Epithelial cell of proximal tubule (primary cell): ENCODE data around the gene CACNB2. TPM values are rescaled to one million over a fixed set of nuclear protein-coding genes. Genes with fewer than 3 reads are reported as not detected.

Experiments
- DNase-seq: peaks from one replicate; pipeline ENCODE4 v3.0.0-alpha.2; 2011; ENCODE audit warnings: low read depth
- H3K4me3 ChIP-seq: 2 replicates; pipeline ENCODE4 v1.5.1; 2011; ENCODE audit warnings: low read depth, mild to moderate bottlenecking, low read length
- total RNA-seq: library from RNA; depleted of rRNA; stranded (reverse); fragments of >200 nt; gene quantifications from 2 replicates; pipeline ENCODE4 v1.2.3, GENCODE V29; 2015
- TF ChIP-seq, protein P1 (sequence below): conservative IDR thresholded peaks from 2 replicates; pipeline ENCODE4 v1.5.1; 2012; ENCODE audit warnings: low read depth, mild to moderate bottlenecking, low read length

Gene CACNB2
- total RNA-seq, 1 donor from 2014 or later, result not detected

DNA sequence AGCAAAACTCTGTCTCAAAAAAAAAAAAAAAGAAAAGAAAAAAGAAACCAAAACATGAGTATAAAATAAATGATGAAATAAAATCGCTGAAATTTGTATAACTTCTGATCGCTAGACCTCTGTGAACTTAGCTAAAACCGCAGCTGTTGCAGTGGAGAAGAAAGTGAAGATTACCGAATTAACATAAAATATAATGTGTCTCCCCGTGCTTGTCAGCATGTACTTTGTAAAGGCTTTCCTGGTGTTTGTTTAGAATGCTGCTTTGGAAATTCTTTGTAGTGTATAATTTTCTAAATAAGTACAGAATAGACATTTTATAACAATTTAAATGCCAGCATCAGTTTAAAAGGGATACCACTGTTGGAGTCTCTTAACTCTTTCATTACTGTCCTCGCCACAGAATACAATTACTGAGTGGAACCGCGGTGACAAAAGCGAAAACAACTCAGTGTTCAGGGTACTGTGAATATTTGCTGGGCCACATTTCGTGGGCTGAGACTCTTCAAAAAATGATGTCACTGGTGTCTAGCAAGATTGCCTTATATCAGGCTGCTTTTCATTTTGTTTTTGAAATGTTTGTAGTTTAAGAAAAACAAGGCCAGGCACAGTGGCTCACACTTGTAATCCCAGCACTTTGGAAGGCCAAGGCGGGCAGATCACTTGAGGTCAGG is 343.4 kb downstream of the CACNB2 start:
- no peak overlapping the region for H3K4me3 ChIP-seq
- TF ChIP-seq, protein P1, sequence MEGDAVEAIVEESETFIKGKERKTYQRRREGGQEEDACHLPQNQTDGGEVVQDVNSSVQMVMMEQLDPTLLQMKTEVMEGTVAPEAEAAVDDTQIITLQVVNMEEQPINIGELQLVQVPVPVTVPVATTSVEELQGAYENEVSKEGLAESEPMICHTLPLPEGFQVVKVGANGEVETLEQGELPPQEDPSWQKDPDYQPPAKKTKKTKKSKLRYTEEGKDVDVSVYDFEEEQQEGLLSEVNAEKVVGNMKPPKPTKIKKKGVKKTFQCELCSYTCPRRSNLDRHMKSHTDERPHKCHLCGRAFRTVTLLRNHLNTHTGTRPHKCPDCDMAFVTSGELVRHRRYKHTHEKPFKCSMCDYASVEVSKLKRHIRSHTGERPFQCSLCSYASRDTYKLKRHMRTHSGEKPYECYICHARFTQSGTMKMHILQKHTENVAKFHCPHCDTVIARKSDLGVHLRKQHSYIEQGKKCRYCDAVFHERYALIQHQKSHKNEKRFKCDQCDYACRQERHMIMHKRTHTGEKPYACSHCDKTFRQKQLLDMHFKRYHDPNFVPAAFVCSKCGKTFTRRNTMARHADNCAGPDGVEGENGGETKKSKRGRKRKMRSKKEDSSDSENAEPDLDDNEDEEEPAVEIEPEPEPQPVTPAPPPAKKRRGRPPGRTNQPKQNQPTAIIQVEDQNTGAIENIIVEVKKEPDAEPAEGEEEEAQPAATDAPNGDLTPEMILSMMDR, result no peak
- no peak for DNase-seq

DNA sequence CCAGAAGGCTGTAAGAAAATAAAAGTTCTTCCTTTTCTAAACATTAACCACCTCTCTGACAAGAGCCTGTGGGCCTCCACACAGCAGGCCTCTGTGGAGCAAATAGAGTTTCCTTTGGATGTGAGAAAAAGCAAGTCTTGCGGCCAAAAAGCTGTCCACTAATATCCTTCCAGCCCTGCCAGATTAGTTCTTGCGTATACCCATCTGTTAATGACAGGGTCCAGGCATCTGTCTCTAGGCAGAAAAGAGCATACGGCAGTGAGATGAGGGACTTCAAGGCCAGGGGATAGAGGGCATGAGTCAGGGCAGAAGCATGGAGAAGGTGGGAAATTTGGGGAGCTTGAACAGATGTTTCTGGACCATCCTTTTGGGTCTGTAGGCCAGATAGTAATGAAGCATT is 346.2 kb downstream of the CACNB2 start:
- TF ChIP-seq, protein P1, result no peak
- no peak overlapping the region for H3K4me3 ChIP-seq
- no peak for DNase-seq

DNA sequence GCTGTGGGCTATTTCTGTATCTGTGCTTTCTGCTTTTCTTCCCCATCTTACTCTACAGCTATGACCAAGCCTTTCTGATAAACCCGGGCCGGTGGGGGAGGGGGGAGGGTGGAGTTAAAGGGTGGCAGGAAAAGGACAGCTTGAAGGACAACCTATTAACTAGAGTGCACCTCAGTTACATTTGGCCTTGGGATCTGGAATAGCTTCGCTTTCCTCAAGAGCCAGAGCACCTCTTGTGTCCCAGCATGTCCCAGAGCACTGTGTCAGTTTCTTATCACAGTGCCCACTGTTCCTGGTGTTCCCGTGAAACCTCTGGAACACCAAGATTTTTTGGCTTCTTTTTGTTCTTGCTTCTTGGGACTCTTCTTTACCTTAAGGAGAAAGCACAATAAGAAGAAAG is 350.5 kb downstream of the CACNB2 start:
- DNase-seq, result no peak
- H3K4me3 ChIP-seq, result no peak overlapping the region
- TF ChIP-seq, protein P1, result no peak

DNA sequence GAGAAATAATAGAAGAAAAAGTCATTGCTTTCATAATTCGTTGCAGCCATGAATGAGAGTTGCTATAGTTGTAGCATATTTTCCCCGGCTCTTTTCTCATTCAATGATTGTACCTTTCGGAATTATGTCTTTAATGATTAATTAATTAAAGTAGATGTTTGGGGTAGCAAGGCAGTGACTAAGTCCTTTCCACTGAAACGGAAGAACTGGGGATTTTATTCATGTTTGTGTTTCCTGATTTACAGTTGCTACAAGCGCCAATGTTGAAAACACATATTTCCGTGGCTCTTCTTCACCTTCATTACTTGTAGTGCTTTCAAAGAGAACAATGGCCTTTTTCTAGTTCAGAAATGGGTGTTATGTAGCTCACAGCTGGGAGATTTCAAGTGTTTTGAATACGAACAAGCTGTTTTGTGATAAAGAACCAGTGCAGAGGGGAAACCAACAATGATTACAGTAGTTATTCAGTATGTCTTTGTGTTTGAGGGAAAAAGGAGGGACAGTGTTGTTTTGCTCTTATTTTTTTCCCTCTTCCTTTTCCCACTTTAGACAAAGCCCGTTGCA is 357.7 kb downstream of the CACNB2 start:
- DNase-seq, result no peak
- H3K4me3 ChIP-seq, result no peak overlapping the region
- TF ChIP-seq, protein P1, result no peak

DNA sequence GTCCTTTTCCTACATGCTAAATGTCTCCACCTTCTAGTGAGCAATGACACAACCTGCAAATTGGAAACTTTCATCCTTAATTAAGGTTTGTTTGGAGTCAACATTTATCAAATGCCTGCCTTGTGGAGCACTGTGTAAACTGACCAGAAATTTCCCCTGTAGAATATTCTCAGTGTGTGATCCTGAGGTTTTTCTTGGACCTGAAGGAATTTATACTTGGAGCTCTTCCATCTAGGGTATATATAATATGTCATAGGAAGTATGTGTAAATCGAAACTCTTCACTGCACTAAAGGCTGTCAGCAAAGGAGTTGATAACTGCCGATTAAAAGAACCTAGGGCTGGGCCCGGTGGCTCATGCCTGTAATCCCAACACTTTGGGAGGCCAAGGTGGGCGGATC is 358.8 kb downstream of the CACNB2 start:
- DNase-seq, result no peak
- TF ChIP-seq, protein P1, result no peak

DNA sequence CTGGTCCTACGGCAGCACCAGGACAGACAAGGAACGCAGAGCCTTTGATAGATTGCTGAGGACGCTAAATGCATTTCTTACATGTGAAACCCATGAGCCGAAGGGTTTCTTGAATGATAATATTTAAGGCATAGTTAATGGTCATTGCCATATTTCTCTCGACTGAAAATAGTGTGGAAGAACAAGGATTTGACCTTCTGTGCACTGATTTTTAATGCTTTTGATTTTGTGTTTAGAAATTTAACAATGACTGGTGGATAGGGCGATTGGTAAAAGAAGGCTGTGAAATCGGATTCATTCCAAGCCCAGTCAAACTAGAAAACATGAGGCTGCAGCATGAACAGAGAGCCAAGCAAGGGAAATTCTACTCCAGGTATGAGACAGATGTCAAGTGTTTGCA is 360.4 kb downstream of the CACNB2 start:
- H3K4me3 ChIP-seq, result no peak overlapping the region
- DNase-seq, result no peak
- TF ChIP-seq, protein P1, result no peak

More for the DNA sequence above, 358.8 kb downstream of the CACNB2 start:
- no peak overlapping the region for H3K4me3 ChIP-seq

DNA sequence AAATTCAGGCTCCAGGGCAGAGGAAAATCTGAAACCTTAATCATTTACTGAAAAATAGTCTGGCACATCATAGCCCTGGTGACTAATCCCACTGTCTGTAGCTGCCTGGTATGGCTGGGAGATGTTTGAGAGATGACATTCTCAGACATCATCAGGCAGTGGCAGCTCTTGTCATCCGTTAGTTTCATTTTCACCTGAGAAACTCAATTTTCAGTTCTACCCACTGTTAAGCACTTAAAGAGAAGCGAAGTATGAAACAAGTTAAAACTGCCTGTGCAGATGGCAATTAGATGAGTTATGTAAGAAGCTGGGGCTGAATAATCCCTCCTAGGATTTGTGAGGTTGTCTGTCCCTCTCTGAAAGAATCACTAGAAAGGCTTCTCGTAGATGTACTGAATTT is 361.0 kb downstream of the CACNB2 start:
- TF ChIP-seq, protein P1, result no peak
- H3K4me3 ChIP-seq, result no peak overlapping the region
- no peak for DNase-seq
